ENCODE results near the gene GBX1. TPM values are rescaled to one million over a fixed set of nuclear protein-coding genes. Genes with fewer than 3 reads are reported as not detected.

The GBX1 gene
- total RNA-seq: not detected

DNA sequence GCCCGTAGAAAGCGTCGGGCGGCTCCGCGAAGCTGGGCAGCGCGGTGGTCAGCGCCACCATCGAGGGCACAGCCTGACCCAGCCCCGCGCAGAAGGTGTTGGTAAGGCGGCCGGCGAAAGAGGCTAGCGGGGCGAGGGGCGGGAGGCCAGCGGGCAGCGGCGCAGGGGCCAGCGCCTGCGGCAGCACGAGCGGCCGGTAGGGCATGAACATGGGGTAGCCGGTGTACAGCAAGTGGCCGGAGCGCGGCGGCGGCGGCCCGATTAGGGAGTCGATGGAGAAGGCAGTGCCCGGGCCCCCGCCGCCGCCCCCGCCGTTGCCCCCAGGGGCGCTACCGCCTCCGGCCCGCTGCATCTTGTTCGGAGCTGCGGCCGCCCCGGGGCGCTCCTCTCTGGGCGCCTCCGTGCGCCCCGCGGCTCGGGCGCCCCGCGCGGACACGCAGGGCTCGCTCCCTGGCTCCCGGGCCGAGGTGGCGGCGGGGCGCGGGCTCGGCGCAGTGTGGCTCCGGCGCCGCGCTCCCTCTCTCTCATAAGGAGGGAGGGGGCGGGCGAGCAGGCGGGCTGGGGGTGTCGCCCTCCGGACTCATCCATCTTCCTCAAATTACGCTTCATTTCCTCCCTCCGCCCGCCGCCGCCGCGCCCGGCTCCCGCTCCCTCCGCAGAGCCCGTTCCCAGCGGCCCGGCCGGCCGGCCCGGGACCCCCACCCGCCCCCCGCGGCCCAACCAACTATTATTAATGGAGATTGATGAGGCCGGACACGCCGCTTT, at the start of gene GBX1:
GBX1 (minus strand) TSS at position 498 of the 765 bp plus-strand sequence; CDS start at position 352, 146 bp downstream.
- CTCF ChIA-PET: interaction anchor here (0.6 to 3.7 kb wide), 16 partner anchors 8 to 149 kb away, joined by 3 to 24 read pairs (median 4); partner anchors contain the start of gene ABCF2
- no peak for DNase-seq
- H3K4me1 Mint-ChIP-seq: peaks cover 5% of the 10 kb centered on the region

DNA sequence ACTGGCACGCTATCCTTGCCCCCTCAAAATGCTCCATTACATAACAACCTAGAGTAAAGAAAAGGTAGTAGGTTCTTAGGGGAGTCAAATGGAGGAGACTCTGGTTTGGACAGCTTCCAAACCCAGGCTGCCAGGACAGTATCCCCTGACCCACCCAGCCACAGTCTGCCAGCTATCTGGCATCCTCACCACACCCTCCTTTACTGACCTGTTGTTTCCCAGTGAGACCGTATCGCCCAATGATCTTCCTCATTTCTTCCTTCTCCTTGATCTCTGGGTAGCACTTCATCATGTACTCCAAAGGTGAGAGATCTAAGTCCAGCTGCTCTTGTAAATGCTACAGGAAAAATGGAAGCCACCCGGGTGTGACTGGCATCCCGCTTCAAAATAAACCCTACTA, 47.9 kb upstream of the GBX1 start:
- H3K4me1 Mint-ChIP-seq: no peaks in the 10 kb centered on the region
- no peak for DNase-seq
- ATAC-seq: no peak
- CTCF ChIA-PET: interaction anchor here (1.4 kb wide), 1 partner anchor 47 kb away, joined by 3 read pairs; no protein-coding TSS in a partner anchor
- no peak overlapping the region for H3K27ac Mint-ChIP-seq
- H3K4me3 Mint-ChIP-seq: no peak overlapping the region
- H3K36me3 Mint-ChIP-seq: peaks cover 34% of the 10 kb centered on the region
- no peaks in the 10 kb centered on the region for H3K9me3 Mint-ChIP-seq (ENCODE audit: low read depth)
- H3K27me3 Mint-ChIP-seq: no peaks in the 10 kb centered on the region

More for the DNA sequence above, at the start of gene GBX1:
- Mint-ChIP-seq H3K27me3 (peaks cover 42% of the 10 kb centered on the region), H3K9me3 (ENCODE audit: low read depth) (no peaks in the 10 kb centered on the region), H3K4me3 (peak within 1 kb of the TSS; percentile 38), H3K36me3 (no peaks in the 10 kb centered on the region), H3K27ac (no peak within 1 kb of the TSS)
- ATAC-seq: peak; percentile 50

DNA sequence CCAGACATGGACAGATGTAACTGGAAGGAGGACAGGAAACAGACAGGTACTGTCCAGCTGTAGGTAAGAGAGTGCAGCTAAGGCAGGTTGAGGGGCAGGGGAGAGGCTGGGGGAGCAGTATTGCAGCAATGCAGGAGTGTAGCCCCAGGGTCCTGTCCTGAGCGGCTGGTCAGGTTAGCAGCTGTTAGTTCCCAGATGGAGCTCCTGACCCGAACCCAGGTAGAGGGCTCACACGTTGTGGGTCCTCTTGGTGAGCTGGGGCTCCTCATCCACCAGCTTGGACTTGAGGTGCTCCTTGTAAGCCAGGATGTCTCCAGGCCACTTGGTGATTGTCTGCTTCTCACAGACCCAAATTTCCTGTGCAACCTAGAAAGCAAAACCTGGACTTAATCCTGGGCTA, 46.3 kb upstream of the GBX1 start:
- H3K27ac Mint-ChIP-seq: no peak overlapping the region
- peaks cover 27% of the 10 kb centered on the region for H3K36me3 Mint-ChIP-seq
- ATAC-seq (no peak), DNase-seq (no peak)
- no peak overlapping the region for H3K4me3 Mint-ChIP-seq
- CTCF ChIA-PET: no interaction called here
- H3K27me3 Mint-ChIP-seq: no peaks in the 10 kb centered on the region
- H3K9me3 Mint-ChIP-seq (ENCODE audit: low read depth): no peaks in the 10 kb centered on the region
- H3K4me1 Mint-ChIP-seq: no peaks in the 10 kb centered on the region

DNA sequence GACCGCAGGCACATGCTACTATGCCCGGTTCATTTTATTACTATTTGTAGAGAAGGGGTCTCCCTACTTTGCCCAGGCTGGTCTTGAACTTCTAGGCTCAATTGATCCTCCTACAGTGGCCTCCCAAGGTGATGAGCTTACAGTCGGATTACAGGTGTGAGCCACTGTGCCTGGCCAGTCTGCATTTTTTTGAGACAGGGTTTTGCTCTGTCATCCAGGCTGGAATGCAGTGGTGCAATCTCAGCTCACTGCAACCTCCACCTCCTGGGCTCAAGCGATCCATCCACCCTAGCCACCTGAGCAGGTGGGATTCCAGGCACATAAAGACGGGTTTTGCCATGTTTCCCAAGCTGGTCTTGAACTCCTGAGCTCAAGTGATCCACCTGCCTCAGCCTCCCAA, 45.1 kb upstream of the GBX1 start:
- ATAC-seq (no peak), DNase-seq (no peak)
- Mint-ChIP-seq H3K4me3 (no peak overlapping the region), H3K36me3 (peaks cover 18% of the 10 kb centered on the region), H3K27ac (no peak overlapping the region), H3K9me3 (ENCODE audit: low read depth) (no peaks in the 10 kb centered on the region), H3K27me3 (no peaks in the 10 kb centered on the region), H3K4me1 (peaks cover 8% of the 10 kb centered on the region)
- CTCF ChIA-PET: interaction anchor here (1.5 kb wide), 1 partner anchor 31 kb away, joined by 5 read pairs; no protein-coding TSS in a partner anchor

DNA sequence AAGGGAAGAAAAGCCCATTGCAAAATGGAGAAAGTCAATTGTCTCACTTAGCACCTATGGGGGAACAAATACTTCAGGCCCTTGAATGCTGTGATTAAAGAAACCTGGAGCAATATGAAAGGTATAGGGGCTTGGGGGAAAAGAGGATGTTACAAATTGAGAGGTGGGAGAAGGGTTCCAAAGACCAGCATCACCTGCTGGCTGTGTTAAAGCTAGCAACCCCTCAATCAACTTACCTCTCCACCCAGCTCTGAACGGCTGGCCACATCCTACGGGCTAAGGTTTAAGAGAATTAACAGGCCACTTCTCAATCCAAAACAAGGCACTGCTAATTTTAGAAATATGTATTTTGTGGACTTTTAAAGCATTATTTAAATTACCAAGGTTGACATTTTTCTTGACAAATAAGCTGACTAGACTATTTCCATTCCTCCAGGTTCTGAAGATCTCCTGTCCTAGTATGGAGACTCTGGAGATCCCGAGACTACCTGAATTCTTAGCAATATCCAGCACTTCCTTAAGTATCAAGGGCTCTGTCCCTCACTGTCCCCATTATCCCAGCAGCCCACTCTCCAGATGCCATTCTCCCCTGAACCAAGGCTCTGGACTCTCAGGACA, 43.8 kb upstream of the GBX1 start:
- CTCF ChIA-PET: interaction anchor here (1.5 kb wide), 1 partner anchor 32 kb away, joined by 5 read pairs; no protein-coding TSS in a partner anchor
- DNase-seq (no peak), ATAC-seq (no peak)
- Mint-ChIP-seq H3K4me1 (peaks cover 20% of the 10 kb centered on the region), H3K4me3 (no peak overlapping the region), H3K27me3 (peaks cover 3% of the 10 kb centered on the region), H3K36me3 (peaks cover 17% of the 10 kb centered on the region), H3K9me3 (ENCODE audit: low read depth) (no peaks in the 10 kb centered on the region), H3K27ac (no peak overlapping the region)

DNA sequence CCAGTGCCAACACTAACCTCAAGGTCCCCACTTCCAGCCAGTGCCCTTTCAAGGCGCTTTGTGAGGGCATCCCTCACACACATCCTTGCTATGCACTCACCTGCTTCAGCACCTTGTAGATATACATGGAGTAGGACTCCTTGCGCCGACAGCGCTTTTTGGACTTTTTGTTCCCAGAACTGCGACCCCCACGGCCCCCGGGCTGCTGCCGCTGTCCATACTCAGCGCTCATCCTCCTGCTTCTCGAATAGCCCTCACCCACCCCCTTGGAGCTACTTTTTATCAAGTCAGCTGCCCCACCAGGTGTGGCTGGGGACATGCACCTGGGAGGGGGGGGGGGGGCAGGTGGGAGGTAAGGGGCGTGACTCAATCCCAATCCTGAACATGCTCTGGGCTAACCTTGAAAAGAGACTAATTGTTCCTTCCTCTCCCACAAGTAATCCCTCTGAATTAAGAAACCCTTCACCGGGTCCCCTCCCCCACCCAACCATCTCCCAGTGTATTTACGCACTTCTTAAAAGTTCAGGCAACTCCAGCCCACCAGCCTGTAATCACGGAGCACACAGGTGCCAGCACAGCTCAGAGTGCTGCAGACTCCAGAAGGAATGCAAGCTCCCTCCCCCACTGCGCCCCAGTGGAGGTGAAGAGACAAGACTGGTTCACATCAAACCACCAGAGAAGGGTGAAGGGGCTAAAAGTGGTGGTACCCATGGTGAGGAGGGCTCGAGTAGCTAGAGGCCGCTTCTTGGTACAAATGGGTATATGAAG, 42.8 kb upstream of the GBX1 start, which contains the start of gene H2BK1:
H2BK1 (minus strand) TSS at position 402 of the 768 bp plus-strand sequence; CDS start at position 232, 170 bp downstream.
- H3K27ac Mint-ChIP-seq: no peak within 1 kb of the TSS
- DNase-seq (no peak), ATAC-seq (no peak)
- no peaks in the 10 kb centered on the region for H3K9me3 Mint-ChIP-seq (ENCODE audit: low read depth)
- H3K36me3 Mint-ChIP-seq: peaks cover 12% of the 10 kb centered on the region
- H3K4me3 Mint-ChIP-seq: no peak within 1 kb of the TSS
- H3K27me3 Mint-ChIP-seq: peaks cover 3% of the 10 kb centered on the region
- H3K4me1 Mint-ChIP-seq: peaks cover 24% of the 10 kb centered on the region
- CTCF ChIA-PET: no interaction called here

DNA sequence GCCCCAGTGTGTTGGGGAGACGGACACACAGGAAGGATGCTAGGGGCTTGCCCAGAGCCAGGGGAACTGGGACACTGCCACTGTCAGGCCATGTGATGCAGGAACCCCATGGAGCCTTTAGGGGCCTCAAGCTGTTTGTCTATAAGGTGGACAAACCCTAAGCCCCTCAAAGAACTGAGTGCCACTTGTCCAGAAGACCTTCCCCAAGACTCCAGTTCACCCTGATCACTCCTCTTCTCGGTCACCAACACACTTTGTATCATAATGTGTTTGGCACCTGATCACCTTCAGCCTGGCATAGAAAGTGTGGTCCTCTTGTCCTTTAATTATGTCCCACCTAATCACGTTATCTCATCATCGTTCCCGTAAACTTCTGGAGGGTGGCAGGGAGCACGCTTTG, 42.1 kb upstream of the GBX1 start:
- Mint-ChIP-seq H3K27me3 (peaks cover 3% of the 10 kb centered on the region), H3K27ac (no peak overlapping the region)

DNA sequence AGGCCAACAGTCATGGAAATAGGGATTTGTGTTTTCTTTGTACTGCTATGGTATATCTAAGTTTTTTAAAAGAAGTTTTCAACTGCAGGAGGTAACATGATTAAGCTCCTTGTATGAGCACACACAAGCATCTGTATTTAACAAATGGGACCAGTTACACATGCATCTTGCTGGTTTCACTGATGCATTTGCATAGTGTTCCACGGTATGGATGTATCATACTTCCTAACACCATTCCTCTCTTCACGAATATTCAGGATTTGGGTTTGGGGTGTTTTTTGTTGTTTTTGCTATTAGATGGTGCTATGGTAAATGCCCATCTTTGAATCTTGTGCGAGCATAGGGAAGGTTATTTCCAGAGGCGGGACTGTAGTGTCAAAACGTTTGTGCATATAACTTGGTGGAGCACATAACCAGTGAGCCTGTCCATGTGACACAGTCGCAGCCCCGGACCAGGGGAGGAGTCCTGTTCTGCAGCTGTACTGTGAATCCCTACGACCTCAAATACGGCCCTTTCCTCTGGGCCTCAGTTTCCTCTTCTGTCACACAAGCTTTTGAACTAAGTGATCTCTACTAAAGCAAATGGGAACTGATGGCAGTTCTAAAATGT, 40.9 kb upstream of the GBX1 start:
- Mint-ChIP-seq H3K27ac (peak overlapping the region; percentile 23), H3K36me3 (peaks cover 5% of the 10 kb centered on the region), H3K27me3 (peaks cover 9% of the 10 kb centered on the region), H3K4me3 (no peak overlapping the region), H3K4me1 (peaks cover 24% of the 10 kb centered on the region), H3K9me3 (ENCODE audit: low read depth) (no peaks in the 10 kb centered on the region)
- DNase-seq (no peak), ATAC-seq (no peak)
- CTCF ChIA-PET: interaction anchor here (0.7 to 2.4 kb wide), 5 partner anchors 14 to 171 kb away, joined by 3 to 16 read pairs (median 6); partner anchors contain the start of gene ABCF2

More for the DNA sequence above, 42.1 kb upstream of the GBX1 start:
- no peaks in the 10 kb centered on the region for H3K9me3 Mint-ChIP-seq (ENCODE audit: low read depth)
- ATAC-seq (no peak), DNase-seq (no peak)
- peaks cover 6% of the 10 kb centered on the region for H3K36me3 Mint-ChIP-seq
- peaks cover 24% of the 10 kb centered on the region for H3K4me1 Mint-ChIP-seq
- CTCF ChIA-PET: no interaction called here
- H3K4me3 Mint-ChIP-seq: no peak overlapping the region

DNA sequence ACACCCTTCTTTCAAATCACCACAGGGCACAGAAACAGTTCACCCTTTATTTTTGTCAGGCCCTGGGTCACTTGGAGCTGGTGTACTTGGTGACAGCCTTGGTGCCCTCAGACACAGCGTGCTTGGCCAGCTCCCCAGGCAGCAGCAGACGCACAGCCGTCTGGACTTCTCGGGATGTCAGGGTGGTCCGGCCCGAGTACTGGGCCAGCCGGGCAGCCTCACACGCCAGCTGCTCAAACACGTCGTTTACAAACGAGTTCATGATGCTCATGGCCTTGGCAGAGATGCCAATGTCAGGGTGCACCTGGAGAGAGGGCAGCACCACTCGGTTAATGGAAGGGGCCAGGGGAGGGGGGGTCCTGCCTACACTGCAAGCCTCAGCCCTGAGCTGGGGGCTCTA, 40.3 kb upstream of the GBX1 start:
- Mint-ChIP-seq H3K9me3 (ENCODE audit: low read depth) (no peaks in the 10 kb centered on the region), H3K4me1 (peaks cover 24% of the 10 kb centered on the region), H3K27me3 (peaks cover 11% of the 10 kb centered on the region), H3K4me3 (no peak overlapping the region), H3K36me3 (peaks cover 2% of the 10 kb centered on the region), H3K27ac (peak overlapping the region; percentile 70)
- no peak for ATAC-seq
- DNase-seq: no peak
- CTCF ChIA-PET: interaction anchor here (0.7 to 2.4 kb wide), 8 partner anchors 13 to 240 kb away, joined by 3 to 16 read pairs (median 4); partner anchors contain the start of gene ABCF2

DNA sequence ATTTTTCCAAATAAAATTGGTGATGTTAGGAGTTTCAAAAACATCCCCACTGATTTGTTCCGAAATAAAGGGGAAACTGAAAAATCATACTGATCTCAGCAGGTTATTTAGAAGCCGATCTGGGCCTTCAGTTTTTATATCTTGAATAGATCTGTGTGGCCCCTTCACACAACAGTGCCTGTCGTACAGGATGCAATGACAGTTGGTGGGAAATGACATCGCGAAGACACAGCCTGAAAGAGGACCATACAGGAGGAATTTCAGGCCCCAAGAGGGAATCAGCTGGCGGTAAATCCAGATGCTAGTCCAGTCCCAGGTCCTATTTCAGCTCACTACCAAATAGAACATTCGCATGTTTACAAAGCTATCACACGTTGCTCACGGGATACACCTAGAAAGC, 39.8 kb upstream of the GBX1 start:
- CTCF ChIA-PET: interaction anchor here (0.7 to 2.4 kb wide), 10 partner anchors 18 to 241 kb away, joined by 3 to 16 read pairs (median 4); partner anchors contain the start of gene ABCF2
- Mint-ChIP-seq H3K4me3 (no peak overlapping the region), H3K36me3 (peaks cover 2% of the 10 kb centered on the region), H3K4me1 (peaks cover 24% of the 10 kb centered on the region), H3K27ac (peak overlapping the region; percentile 70), H3K27me3 (peaks cover 14% of the 10 kb centered on the region), H3K9me3 (ENCODE audit: low read depth) (no peaks in the 10 kb centered on the region)
- peak; percentile 58 for DNase-seq
- ATAC-seq: peak; percentile 68

DNA sequence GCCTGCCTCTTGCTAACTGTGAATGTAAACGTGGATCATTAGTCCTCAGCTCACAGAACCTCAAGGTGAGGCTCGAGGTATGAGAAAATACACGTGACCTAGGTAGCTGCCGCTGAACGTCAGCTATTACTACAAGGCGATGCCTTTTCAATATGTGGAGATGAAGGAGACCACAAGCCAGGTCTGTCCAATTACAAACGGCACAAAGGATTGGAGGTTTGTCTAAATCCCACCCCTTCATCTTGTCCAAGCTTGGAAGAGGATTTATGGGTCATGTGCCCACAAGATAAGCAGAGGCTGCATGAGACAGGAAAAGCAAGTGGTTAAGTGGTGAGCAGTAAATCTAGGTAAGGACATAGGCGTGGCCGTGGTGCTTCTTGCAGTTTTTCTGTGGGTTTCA, 39.4 kb upstream of the GBX1 start:
- CTCF ChIA-PET: interaction anchor here (0.7 to 2.4 kb wide), 10 partner anchors 19 to 241 kb away, joined by 3 to 16 read pairs (median 4); partner anchors contain the start of gene ABCF2
- Mint-ChIP-seq H3K4me1 (peaks cover 24% of the 10 kb centered on the region), H3K27ac (peak overlapping the region; percentile 70), H3K4me3 (no peak overlapping the region), H3K9me3 (ENCODE audit: low read depth) (no peaks in the 10 kb centered on the region), H3K36me3 (peaks cover 2% of the 10 kb centered on the region), H3K27me3 (peaks cover 17% of the 10 kb centered on the region)
- DNase-seq (peak; percentile 63), ATAC-seq (peak; percentile 75)

DNA sequence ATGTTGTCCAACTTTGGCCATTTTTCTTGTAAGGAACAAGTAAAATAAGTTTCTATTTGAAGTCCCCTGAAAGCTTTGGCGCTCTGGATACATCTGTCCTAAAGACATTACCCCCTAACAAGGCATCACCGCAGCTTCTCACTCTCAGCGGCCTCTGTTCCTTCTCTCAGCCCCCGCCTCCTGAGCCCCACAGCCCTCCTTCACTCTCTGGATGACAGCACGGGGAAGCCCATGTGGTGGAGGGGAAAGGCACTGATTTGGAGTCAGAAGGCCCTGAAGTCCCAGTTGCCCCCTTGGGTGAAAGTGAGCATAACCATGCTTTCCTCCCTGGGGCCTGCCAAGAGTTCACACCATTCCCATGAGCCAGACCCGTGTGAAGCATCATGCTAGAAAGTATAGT, 38.2 kb upstream of the GBX1 start:
- Mint-ChIP-seq H3K27ac (no peak overlapping the region), H3K36me3 (peaks cover under 1% of the 10 kb centered on the region), H3K9me3 (ENCODE audit: low read depth) (no peaks in the 10 kb centered on the region), H3K27me3 (peaks cover 19% of the 10 kb centered on the region), H3K4me3 (no peak overlapping the region), H3K4me1 (peaks cover 24% of the 10 kb centered on the region)
- DNase-seq: no peak
- no peak for ATAC-seq
- CTCF ChIA-PET: interaction anchor here (2.1 to 2.2 kb wide), 2 partner anchors 21 to 39 kb away, joined by 5 read pairs; partner anchors contain the start of gene ABCF2

Measured in activated CD8-positive, alpha-beta memory T cell treated with anti-CD3 and anti-CD28 coated beads, Interleukin-2, amount 10 ng/mL, durations not matched to agents 7 days and 5 days (primary cell).